ENCODE results near the gene CPT1B. TPM values are rescaled to one million over a fixed set of nuclear protein-coding genes. Genes with fewer than 3 reads are reported as not detected.

CPT1B gene
- total and polyA plus RNA-seq, 2 of the 8 experiments (the other 6 are each of a cell fraction or from before 2014, with no cell fraction given): 34.2 to 36.2 TPM

GRCh38 chr22:50564289-50564688 lies 13.9 kb downstream of the CPT1B start (continued):
- TF ChIP-seq SRF (IDR thresholded peaks at IDR 0.05; ENCODE audit: low read depth, low read length): no peak
- no peak for TF ChIP-seq ZNF274 (IDR thresholded peaks at IDR 0.05; ENCODE audit: borderline replicate concordance, extremely low read depth, low read length)
- TF ChIP-seq YY1 (IDR thresholded peaks at IDR 0.05; ENCODE audit: low read depth, low read length): no peak
- no peak for TF ChIP-seq TBP (IDR thresholded peaks at IDR 0.05; ENCODE audit: low read depth, low read length)
- no peak for TF ChIP-seq SUZ12 (IDR thresholded peaks at IDR 0.05; ENCODE audit: low read length)
